Choroid plexus epithelial cell (primary cell): ENCODE results near the gene CD74.

Experiments used
- DNase-seq: peaks from one replicate; pipeline ENCODE4 v3.0.0-alpha.2; 2010; ENCODE audit warnings: low read depth
- H3K4me3 ChIP-seq: 2 replicates; pipeline ENCODE4 v1.5.1; 2011; ENCODE audit warnings: low read depth, mild to moderate bottlenecking, control low read depth, low read length, moderate library complexity
- TF ChIP-seq, protein P1 (sequence below): conservative IDR thresholded peaks from 2 replicates; pipeline ENCODE4 v1.5.1; 2011; ENCODE audit warnings: low read depth, mild to moderate bottlenecking, control low read depth, inconsistent platforms, low read length, moderate library complexity

The CD74 gene

DNA sequence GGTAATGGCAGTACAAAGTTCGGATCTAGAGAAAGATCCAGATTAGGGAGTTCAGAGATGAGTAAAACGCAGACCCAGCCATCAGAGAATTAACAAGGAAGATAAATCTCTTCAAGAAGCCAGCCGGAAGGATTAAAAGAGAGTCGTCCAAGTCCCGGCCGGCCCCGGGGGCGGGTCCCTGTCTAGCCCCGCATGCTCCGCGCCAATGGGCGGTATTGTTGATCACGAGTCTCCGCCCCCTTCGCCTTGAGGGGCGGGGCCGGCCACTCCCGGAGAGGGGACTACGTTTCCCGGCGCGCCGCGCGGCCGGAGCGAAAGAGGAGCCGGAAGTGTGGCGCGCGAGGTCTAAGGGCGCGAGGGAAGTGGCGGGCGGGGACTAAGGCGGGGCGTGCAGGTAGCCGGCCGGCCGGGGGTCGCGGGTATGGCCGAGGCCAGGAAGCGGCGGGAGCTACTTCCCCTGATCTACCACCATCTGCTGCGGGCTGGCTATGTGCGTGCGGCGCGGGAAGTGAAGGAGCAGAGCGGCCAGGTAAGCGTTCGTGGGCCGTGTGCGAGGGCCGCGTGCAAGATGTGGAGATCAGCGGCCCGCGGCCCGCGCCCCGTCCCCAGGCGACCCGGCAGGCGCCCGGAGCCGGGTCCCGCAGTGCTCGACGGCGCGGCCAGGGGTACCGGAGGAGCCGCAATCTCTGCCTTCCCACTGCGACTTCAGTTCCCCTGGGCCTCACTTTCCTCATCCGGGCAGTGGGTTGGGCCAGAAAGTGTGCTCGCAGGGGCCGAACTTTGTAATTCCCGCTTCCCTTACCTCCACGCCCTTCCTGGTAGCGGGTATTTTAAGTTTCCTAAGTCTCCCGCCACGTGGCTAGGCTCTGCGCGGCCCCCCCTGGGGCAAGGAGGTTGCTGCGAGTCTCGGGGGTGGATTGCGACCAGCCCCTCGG lies 55.1 kb downstream of the CD74 start, which contains the start of gene TCOF1:
Gene TCOF1, plus strand, starts transcription at position 372 of the 935 bp plus-strand sequence. Its CDS starts 50 bp downstream, at position 422.
- peak within 1 kb of the TSS; percentile 71 for H3K4me3 ChIP-seq
- peak; percentile 96 for DNase-seq
- TF ChIP-seq, protein P1, sequence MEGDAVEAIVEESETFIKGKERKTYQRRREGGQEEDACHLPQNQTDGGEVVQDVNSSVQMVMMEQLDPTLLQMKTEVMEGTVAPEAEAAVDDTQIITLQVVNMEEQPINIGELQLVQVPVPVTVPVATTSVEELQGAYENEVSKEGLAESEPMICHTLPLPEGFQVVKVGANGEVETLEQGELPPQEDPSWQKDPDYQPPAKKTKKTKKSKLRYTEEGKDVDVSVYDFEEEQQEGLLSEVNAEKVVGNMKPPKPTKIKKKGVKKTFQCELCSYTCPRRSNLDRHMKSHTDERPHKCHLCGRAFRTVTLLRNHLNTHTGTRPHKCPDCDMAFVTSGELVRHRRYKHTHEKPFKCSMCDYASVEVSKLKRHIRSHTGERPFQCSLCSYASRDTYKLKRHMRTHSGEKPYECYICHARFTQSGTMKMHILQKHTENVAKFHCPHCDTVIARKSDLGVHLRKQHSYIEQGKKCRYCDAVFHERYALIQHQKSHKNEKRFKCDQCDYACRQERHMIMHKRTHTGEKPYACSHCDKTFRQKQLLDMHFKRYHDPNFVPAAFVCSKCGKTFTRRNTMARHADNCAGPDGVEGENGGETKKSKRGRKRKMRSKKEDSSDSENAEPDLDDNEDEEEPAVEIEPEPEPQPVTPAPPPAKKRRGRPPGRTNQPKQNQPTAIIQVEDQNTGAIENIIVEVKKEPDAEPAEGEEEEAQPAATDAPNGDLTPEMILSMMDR = no peak

DNA sequence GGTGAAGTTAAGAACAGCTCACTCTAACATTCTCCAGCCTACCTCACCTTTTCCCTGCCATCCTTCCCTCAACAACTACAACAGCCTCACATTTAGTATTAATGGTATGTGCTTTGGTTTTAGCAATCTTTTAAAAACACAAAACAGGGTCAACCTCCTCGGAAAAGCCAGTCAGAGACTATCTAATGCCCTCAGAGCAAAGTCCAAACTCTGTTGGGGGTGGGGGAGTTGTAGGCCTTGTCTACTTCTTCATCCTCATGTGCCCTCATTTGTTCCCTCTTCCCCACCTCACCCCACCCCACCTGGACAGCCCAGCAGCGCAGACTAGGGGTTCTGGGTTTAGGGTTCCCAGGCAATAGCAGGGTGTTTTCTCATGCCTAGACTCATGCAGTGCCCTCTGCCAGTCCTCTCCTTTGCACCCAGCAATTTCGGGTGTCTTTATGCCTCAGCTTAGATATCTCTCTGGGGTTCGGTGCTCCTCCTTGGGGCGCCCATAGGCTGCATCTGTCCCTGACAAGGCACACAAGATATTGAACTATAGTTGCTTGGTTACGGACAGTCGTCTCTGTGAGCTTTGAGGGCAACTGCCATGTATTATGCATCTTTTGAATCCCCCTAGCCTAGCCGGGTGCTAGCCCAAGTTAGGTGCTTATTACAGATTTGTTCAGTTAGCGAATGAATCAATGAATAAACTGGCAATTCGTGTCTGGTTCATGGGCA lies 56.0 kb downstream of the CD74 start:
- DNase-seq = no peak
- peak overlapping the region; percentile 71 for H3K4me3 ChIP-seq
- TF ChIP-seq, protein P1 = no peak

DNA sequence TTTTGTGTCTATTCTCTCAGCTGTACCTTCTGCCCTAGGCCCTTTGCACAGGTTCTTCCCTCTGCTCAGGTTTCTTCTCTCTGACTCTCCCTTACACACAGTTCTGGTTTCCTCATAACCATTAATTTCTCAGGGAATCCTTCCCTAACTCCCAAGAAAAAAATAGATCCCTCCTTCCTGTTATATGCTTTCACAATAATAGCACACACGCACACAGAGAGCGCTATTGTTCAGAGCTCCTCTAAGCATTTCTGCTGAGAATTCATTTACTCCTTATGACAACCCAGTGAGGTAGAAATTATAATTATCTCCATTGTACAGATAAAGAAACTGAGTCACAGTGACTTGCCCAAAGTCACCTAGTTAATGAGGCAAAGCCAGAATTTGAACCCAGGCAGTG lies 56.9 kb downstream of the CD74 start:
- no peak overlapping the region for H3K4me3 ChIP-seq
- TF ChIP-seq, protein P1 = no peak
- no peak for DNase-seq

DNA sequence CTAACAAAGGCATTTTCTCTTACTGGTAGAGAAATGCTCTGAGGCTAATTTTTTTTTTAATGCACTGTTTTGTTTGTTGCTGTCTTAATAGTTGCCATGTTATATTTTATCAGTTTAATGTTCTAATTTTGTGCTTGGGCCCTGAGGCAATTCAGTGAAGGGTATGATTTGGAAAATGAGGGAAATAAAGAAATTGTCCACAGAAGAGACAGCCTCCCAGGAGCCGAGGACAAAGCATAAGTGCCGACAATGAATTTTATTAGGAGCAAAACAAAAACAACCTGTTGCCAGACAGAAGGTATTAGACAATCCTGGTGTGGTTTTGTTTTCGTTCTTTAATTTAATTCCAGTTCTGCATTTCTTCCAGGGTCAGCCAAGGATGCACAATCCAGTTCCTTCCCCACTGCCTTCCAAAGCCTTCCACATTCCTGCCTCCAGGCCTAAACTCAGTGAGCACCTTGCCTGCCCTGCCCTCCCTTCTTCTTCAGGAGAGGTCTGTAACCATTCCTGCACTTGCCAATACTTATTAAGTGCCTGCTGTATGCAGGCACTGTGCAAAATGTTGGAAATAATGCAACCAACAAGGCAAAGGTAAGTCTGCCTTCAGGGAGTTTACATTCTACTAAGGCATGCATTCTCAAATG lies 59.6 kb downstream of the CD74 start:
- DNase-seq = no peak
- TF ChIP-seq, protein P1 = peak; percentile 9
- H3K4me3 ChIP-seq = no peak overlapping the region

DNA sequence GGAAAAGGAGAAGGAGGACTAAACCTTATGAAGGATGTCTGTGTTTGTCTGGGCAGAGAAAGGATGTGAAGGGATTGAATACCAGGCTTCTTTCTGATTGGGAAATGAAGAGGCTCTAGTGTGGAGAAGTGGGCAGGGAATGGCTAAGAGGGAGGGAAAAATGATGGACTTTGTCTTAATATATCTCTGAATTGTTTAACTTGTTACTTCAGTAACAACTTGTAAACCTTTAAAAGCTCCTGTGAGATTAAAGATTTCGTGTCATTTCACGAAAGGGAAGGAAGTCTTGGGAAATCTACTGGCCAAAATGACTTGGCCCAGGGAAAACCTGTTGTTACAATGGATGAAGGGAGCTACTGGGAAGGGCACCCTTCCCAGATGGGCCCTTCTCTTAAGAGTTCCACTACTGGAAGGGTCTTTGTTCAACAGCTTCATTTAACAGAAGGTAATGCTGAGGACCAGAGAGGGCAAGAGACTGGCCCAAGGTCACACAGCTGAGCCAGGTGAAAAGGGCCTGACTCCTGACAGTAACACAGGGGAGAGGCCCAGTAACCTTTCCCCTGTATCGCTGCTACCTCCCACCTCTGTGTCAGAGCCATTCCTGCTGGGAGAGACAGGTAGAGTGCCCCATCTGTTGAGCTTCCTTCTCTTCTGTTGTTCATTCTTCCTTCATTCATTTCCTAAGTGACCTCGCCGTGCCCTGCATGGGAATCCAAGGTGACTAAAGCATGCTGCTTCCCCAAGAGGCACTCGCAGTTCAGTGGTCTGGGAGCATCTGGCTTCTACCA lies 60.3 kb downstream of the CD74 start:
- peak; percentile 11 for DNase-seq
- TF ChIP-seq, protein P1 = no peak
- H3K4me3 ChIP-seq = no peak overlapping the region
